HG02885 (cell line): Measurements from ENCODE around the gene ARL13A.
"Not testable (repeated sequence)": the region's sequence is repeated elsewhere in the genome, so short reads cannot be mapped to it uniquely, and the experiment has no call there.

Experiments used
- ATAC-seq: cut with Tn5 transposase; IDR thresholded peaks from one replicate; pipeline ENCODE4 v1.9.1; 2021; ENCODE audit warnings: mild to moderate bottlenecking; ENCODE audit not compliant: unreplicated experiment, poor library complexity

ARL13A gene

DNA sequence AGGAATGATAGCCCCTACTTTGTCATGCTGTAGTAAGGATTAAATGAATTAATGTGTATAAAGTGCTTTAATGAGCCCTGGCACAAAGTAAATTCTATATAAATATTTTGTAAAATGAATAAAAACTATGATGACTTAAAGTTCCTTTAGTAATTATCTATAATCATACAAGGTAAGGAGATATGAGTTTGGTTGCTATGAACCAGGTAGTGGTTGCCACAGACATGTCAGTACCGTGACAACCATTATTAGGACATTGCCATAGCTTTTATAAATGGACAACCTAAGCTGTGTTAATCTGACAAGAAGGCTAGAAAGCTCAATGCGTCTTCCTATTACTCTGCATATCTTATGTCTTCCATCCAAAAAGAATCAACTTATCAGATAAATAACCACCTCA is at the start of gene ARL13A:
ARL13A (plus strand) TSS at position 301 of the 400 bp plus-strand sequence. CDS start 3,982 bp downstream, outside the sequence.
- no peak for ATAC-seq

DNA sequence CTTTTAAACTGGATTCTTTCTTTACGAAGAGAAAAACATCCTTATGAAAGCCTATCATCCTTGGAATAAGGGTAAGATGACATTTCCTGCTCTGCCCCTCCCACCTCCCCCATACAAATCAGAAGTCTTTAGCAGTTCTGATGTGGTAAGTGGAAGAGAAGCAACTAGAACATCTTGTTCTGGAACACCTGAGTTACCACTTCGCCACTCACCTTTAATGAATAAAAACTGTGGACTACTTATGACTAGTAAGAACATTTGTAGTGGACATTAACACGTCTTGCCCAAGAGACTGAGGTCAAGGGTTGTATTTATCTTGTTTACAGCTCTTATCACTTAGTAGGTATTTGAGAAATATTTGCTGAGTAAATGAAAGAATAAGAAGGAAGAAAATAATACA is 45.1 kb upstream of the ARL13A start:
- no peak for ATAC-seq

DNA sequence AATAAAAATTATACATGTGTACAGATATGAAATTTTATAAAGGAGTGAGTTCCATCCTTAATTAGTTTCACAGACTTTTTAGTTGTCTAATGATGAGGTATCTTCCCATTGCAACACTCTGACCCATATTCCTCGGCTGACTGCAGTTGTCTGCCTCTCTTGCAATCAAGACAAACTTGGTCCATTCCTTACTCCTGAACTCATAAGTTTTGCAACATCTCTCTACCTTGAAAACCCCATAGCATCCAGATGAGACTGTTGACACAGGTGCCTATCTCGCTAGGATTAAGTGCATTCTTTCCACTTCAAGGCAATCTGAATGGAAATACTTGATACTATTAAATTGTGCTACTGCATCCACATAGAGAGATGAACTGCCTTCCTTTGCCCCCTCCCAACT is 43.1 kb upstream of the ARL13A start:
- ATAC-seq: no peak

DNA sequence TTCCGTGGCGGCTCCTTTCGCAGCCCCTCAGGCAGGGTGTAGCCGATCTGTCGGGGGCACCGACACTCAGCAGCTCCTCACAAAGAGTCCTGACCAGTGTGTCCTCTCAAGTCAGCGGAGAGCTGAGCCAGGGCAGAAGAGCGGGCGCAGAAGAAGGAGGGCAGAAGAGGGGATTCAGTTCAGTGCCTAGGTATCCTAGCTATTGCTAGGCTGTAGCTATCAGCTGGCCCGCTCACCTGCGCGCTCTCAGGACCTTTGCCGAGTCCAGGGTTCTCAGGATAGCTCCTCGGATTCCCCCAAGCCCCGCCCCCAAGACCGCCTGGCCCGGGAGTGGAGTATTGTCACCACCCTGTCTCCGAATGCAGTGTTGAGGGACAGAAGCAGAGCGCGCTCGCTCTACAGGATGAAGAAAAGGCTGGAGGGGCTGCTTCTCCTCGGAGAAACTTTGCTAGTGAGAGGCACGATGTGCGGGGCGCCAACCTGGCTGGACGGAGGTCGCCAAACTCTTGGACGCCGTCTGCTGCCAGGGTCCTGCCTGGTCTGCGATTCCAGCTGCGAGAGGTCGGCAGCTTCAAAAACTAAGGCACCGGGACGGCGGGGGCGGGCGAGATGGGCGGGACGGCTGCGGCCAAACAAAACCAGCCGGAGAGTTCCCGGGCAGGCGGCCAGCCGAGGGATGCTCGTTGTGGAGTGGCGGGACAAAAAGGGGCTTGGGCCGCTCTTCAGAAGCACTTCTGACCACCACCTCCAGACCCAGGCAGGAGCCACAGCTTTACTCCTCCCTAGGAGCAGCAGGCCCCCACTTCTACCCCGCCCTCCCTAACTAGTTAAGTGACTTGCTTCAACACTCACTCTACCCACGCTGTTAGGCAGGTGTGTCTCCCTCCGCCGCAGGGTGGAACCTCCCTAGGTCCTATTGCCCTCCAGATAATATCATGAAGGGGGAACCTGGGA is 40.6 kb upstream of the ARL13A start, which contains the start of gene XKRX:
XKRX (minus strand) TSS at position 258 of the 954 bp plus-strand sequence. CDS start 613 bp downstream, outside the sequence.
- ATAC-seq: peak; percentile 69

DNA sequence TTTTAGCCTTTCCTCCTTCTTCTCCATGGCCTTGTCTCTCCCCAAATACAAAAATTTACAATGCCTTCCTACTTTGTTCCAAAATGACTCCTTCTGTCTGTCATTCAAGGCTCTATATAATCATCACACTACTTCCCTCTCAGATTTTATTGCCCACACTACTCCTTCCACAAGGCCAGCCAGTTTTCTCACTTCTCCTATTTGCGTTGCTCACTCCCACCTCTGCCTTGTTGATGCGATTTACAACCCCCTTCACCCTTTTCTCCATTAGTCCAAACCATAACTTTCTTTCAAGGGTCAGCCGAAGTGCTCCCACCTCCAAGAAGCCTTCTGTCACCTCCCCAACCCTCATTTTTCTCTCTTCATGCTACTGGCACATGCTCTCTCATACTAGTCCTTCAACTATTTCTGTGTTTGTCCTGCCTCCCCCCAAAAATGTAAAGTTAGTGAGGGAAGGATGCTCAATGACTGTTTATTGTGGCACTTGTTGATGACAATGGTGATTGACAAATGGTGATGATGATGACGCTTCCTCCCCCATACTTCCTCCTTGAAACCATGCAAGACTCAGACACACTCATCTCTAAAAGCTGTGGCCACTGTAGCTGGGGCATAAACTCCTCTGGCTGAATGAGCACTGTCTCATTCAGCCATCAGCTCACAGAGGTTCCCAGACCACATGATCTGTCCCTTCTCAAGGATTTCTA is 38.1 kb upstream of the ARL13A start:
- peak; percentile 77 for ATAC-seq

DNA sequence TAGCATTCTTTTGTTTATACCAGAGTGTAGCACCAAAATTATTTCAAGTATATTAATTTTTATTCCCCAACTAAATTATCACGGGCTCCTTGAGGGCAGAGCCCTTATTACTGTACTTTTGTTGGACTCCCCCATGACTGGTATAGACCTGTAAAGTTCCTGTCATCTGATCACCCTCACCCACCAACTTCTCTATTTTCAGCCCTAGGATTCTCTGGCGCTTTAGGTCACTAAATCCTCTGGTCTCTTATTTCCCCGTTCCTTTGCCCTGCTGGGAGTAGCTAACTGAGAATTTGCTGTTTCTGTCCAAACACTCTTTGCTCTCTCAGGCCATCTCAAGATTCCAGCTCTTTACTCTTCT is 37.6 kb upstream of the ARL13A start:
- peak; percentile 9 for ATAC-seq

DNA sequence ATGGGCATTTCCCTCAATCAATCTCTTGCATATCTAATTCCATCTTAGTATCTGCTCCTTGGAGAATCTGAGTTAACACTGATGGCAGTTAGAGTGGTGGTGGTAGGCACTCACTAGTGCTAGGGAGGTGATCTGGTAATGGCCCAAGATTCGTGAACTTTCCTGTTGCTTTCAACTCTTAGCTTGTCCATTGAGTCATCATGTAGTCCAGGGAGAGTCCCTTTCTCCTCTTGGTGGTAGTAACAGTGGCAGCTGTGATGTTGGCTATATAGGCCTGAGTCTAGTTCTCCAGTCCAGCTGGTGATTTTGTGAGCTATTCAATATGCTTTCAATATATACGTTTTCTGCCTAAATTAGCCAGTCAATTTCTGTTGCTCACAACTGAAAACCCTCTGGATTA is 33.7 kb upstream of the ARL13A start:
- ATAC-seq: no peak

DNA sequence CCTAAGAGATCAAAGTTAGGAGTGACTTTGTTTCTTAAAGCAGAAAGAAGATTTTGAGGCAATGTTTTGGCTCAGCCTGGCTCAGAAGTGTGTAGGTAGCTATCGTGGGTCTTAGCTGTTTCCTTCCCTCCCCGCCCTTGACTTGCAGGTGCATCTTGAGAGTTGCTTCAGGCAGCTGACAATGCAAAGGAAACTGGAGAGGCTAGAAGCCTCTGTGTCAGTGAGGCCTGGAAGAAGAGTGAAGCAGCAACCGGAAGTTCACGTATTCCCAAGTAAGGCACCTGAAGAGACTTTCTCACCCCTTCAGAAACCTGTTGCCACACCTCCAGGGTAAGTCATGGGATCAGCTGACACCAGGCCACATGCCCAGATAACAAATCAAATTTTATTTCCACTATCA is 30.2 kb upstream of the ARL13A start:
- ATAC-seq: no peak

DNA sequence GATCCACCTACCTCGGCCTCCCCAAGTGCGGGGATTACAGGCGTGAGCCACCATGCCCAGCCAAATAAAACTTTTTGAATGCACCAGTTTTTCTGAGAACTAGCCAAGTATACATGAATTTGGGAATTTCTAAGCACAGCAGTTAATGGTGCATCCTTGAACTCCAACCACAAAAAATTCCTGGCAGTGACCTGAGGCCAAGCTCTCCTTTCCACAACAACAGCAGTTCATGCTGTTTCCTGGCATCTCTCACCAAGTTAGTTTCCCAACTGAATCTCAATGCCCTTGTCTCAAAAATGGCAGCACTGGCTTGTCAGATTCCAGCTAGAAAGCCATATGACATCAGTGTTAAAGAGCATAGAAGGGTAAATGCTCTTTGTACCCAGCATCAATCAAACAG is 24.9 kb upstream of the ARL13A start:
- no peak for ATAC-seq

DNA sequence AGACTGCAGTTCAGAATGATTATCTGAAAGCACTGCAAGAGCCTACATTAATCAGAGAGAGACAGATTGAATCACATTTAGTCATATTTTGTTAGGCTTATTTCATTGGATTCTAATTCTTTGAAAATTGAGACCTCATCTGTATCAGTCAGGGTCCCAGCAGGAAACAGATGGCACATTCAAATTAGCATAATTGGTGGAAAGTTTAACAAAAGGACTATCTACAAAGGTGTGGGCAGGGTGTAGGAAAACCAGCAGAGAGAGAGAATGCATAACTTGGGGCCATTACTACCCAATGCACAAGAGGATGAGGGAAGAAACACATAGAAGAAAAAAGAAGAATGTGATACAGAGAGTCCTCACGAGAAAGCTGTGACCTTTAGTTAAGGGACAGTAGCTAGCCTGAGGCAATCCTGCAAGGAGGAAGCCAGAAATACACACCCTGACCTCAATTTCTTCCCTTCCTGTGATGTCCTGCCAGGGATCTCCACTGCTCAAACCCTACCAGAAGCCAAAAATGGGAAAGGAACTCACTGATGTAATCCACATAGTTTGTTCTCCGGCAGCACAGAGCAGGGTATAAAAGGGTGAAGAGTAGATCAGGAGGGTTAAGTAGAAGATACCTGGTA is 23.1 kb upstream of the ARL13A start:
- ATAC-seq: no peak

DNA sequence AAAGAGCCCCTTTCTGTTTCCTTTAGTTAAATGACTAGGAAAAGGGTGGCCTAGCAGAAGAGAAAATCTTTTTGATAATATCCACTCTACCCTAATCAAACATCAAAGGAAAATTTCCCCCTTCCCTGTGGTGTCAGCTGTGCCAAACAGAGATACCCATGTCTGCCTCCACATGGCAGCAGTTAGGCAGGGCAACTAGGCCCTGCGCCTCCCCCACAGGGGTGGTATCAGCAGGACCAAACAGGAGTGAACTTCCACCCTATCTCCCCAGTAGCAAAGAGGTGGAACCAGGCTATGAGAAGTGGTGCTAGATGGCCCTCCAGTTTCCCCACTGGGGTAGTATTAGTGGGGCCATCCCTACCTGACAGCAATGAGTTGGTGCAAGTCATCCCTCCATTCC is 21.0 kb upstream of the ARL13A start:
- ATAC-seq: no peak

DNA sequence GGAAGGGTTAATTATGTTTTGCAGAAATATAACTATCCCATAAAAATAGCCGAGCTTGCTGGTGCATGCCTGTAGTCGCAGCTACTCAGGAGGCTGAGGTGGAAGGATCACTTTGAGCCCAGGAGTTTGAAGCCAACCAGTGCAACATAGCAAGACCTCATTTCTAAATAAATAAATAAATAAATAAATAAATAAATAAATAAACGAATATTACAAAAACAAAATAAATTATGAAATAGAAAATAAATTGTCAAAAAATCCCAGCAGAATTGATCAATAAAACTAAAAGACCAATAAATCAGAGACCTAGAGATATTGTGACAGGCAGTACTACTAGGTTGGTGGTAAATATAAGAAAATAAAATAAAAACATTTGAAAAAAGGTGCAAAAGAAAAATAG is 6.7 kb upstream of the ARL13A start:
- no peak for ATAC-seq

DNA sequence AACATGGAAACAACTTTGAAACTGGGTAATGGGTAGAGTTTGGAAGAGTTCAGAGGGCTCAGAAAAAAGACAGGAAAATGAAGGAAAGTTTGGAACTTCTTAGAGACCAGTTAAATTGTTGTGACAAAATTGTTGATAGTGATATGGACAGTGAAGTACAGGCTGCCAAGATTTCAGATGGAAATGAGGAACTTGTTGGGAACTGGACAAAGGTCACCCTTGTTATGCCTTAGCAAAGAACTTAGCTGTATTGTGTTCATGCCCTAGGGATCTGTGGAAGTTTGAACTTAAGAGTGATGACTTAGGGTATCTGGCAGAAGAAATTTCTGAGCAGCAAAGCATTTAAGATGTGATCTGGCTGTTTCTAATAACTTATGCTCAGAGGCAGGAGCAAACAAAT is 5.1 kb upstream of the ARL13A start:
- ATAC-seq: no peak

DNA sequence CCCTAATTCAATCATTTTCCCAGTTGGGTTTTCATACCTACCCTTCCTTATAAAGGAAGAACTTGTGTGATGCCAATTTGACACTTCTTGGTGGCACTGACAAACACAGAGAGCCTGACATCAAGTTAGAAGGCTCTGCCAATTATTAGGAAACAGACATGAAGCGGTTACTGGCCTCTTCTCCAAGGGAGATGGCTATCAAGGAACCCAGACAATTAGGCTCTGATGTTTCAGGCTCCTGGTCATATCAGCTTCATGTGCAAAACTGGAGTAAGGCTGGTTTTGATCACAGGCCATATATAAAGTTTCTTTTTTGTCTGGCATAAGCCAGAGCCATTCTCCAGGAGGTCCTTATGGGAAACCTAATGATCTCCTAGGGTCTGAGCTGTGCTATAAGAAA is 428 bp downstream of the ARL13A start:
- ATAC-seq: no peak

DNA sequence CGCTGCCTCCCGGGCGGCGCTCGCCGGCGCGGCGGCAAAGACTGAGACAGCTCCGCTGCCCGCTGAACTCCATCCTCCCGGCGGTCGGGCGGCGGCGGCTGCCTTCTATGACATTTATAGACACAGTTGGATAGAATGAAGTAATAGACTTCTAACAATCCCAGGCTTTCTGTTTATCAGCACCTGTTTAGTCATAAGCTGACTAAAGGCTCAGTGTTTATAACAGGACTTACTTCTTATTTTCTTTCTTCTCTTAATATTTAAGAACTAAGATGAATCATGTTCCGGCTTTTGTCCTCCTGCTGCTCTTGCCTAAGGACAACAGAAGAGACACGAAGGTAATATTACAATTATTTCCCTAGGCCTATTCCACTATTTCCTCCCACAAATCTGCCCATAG is 3.9 kb downstream of the ARL13A start:
- ATAC-seq: no peak

DNA sequence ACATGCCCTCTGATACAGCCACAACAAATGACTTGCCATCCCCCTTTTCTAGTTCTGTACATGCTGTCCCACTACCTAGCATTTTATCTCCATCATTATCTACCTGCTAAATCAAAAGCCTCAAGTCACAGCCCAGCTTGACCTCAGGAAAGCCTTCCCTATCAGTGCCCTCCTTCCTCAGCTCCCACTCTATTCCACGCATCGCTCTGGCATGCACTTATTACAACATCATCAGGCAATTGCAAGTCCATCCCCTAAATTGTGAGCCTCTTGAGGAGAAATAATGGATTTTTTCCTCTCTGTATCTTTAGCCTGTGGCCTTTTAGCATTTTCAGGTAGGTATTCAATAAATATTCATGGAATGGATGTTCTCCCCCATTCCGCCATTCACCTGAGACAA is 5.7 kb downstream of the ARL13A start:
- ATAC-seq: no peak

DNA sequence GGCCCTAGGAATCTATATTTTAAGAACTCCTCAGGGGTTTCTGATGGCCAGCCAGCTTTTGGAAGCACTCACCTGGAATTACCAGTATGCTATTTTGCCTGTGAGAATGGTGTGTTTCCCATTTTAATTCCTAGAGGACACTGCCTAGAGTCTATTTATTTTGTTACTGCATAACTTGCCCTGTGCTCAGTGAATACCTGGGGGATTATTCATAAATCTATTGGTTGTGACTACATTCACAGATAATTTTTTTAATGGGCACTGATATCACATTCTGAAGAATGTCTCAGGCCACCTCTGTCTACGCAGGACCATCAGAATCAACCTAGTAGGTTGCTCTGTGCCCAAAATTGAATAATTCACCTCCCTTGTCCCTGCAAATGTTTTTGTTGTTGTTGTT is 6.7 kb downstream of the ARL13A start:
- ATAC-seq: no peak

DNA sequence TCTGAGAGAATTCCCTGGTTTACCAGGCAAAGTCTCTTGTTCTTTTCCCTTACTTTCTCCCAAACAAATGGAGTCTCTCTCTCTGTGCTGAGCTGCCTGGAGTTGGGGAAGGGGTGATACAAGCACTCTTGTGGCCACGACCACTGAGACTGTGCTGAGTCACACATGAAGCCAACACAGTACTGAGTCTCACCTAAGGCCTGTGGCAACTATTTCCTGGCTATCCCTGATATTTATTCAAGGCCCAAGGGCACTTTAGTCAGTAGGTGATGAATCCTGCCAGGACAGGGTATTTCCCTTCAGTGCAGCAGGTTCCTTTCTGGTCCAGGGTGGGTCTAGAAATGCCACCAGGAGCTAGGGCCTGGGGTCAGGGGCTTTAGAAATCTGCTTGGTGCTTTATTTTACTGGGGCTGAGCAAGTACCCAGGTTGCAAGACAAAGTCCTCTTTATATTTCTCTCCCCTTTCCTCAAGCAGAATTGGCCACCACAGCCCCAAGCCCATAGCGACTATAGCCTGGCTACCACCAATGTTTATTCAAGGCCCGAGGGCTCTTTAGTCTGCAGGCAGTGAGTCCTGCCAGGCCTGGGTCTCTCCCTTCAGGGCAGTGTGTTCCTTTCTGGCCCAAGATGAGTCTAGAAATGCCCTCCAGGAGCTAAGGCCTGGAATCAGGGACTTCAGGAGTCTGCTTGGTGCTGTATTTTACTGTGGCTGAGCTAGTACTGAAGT is 10.5 kb downstream of the ARL13A start:
- no peak for ATAC-seq

DNA sequence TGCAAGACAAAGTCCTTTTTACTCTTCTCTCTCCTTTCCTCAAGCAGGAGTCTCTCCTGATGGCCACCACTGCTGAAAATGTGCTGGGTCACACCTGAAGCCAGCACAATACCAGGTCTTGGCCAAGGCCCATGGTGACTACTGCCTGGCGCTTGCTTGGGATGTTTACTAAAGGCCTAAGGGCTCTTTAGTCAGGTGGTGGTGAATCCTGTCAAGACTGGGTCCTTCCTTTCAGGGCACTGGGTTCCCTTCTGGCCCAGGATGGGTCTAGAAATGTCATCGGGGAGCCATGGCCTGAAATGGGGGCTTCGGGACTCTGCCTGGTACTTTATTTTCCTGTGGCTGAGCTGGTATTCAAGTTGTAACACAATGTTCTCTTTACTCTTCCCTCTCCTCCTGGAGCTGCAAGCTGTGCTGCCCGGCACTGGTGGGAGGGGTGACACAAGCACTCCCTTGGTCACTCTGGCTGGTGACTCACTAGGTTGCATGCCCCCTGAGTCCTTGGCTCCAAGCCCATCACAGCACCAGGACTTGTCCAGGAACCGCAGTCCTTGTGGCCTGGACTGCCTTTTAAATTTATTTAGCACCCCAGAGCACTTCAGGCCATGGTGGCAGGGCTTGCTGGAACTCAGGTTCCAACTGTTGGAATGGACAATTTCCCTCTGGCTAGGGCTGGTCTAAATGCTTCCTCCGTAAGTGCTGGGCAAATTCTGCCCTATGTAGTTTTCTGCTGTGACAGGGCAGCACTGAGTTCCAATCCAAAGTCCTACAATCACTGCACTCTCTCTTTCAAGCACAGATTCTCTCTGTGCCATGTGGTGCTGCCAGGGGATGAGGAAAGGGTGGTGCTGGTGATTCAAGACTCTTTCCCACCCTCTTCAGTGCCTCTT is 11.3 kb downstream of the ARL13A start:
- no peak for ATAC-seq

DNA sequence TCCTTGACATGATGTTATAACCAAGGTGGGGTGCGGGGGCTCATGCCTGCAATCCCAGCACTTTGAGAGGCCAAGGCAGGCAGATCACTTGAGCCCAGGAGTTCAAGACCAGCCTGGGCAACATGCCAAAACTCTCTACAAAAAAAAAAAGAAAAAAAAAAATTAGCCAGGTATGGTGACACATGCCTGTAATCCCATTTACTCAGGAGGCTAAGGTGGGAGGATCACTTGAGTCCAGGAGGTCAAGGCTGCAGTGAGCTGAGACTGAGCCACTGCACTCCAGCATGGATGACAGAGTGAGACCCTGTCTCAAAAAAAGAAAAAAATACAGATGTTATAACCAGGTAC is 12.0 kb downstream of the ARL13A start:
- not testable (repeated sequence) for ATAC-seq
